HepG2 (cell line): ENCODE results near the gene RMI1. TPM values are rescaled to one million over a fixed set of nuclear protein-coding genes. Genes with fewer than 3 reads are reported as not detected.

Experiments
- GATA4 ChIP-seq: sonication (generic); IDR thresholded peaks from 2 replicates; pipeline ENCODE4 v1.6.1; 2016; ENCODE audit warnings: antibody characterized with exemption, low read depth, borderline replicate concordance
- HNF4A ChIP-seq: sonication (generic); formaldehyde crosslinking; IDR thresholded peaks from 2 replicates; pipeline ENCODE4 v1.4.0; 2020; ENCODE audit warnings: missing genetic modification reagents
- MLLT10 ChIP-seq: sonication (generic); formaldehyde crosslinking; IDR thresholded peaks from 2 replicates; pipeline ENCODE4 v1.4.0; 2020; ENCODE audit warnings: missing genetic modification reagents
- PAX8 ChIP-seq: sonication (generic); formaldehyde crosslinking; IDR thresholded peaks from 2 replicates; pipeline ENCODE4 v1.8.0; 2022; ENCODE audit warnings: mild to moderate bottlenecking, missing genetic modification reagents, borderline replicate concordance
- ZBED4 ChIP-seq: sonication (generic); formaldehyde crosslinking; IDR thresholded peaks from 2 replicates; pipeline ENCODE4 v1.4.0; 2020; ENCODE audit warnings: missing genetic modification reagents, borderline replicate concordance
- ZNF740 ChIP-seq: sonication (generic); formaldehyde crosslinking; IDR thresholded peaks from 2 replicates; pipeline ENCODE4 v1.4.0; 2020; ENCODE audit warnings: missing genetic modification reagents
- microRNA-seq: library from miRNA; unstranded; fragments of <30 nt; microRNA quantifications from one replicate; pipeline ENCODE4, GENCODE V29; 2020
- polyA plus RNA-seq, 8 experiments: library from polyadenylated mRNA; depleted of rRNA in 3 of 8; stranded (reverse) in 7 of 8; unstranded in 1 of 8; fragments of >200 nt; fragmentation: Illumina TruSeq in 4 of 8; extraction: Trizol in 4 of 8; gene quantifications; 2 replicates each; pipeline versions ENCODE4 v1.2.1 to v1.2.3, GENCODE V29; 2011 to 2016; ENCODE audit warnings: low read depth in 4 of 8, missing spikeins in 1 of 8, mixed read lengths in 1 of 8; ENCODE audit not compliant: insufficient read depth in 1 of 8
- small RNA-seq, 3 experiments: library from RNA; depleted of rRNA; stranded (forward); fragments of <200 nt; gene quantifications; one replicate each; pipeline ENCODE3, GENCODE V24; 2012; ENCODE audit warnings: low read depth in 2 of 3, low replicate concordance in 1 of 3; ENCODE audit not compliant: insufficient read length in 3 of 3, insufficient read depth in 2 of 3
- total RNA-seq, 5 experiments: library from RNA; depleted of rRNA; stranded (reverse); fragments of >200 nt; fragmentation: Illumina TruSeq; extraction: Trizol; gene quantifications; 2 replicates each; pipeline ENCODE4 v1.2.3, GENCODE V29; 2016; ENCODE audit warnings: low read depth in 1 of 5

Gene RMI1
- total and polyA plus RNA-seq, 2 of the 13 experiments (the other 11 are each of a cell fraction or from before 2014, with no cell fraction given) = 0.54 to 3.7 TPM

- 0 out of 2 replicates have a peak, but pooled peaks have one; percentile 60 for TF ChIP-seq ZNF740 (CRISPR knock-in tag)
- TF ChIP-seq MLLT10 (CRISPR knock-in tag) = no peak
- no peak for TF ChIP-seq GATA4
- no peak for TF ChIP-seq PAX8 (CRISPR knock-in tag)
- TF ChIP-seq ZBED4 (CRISPR knock-in tag) = no peak
- TF ChIP-seq HNF4A (CRISPR knock-in tag) = peak; percentile 23; the same call in 1 of the 2 replicates
Measured at GRCh38 chr9:84045481-84046097, 65.0 kb downstream of the RMI1 start (continued).

Small RNA genes lying within 50 kb of the gene (microRNA-seq; reads per million reads assigned to microRNA genes)
- 153 reads per million, percentile 76 among the genes with 10 or more reads in this experiment for gene MIR7-1

Small RNA genes lying within 50 kb of the gene (small RNA-seq; reads per million reads assigned to genes)
- 0 reads per million in 3 experiments for gene RF00019

Other genes with a start within 250 kb of the RMI1 start
- gene GKAP1, start 163.0 kb upstream of the RMI1 start, total RNA-seq (2016; rRNA removed; fragmentation: Illumina TruSeq; extraction: Trizol) = 5.8 and 6.1 TPM in 2 replicates
- 3.8 and 5.6 TPM in 2 replicates for gene GKAP1, start 163.0 kb upstream of the RMI1 start, polyA plus RNA-seq (2011; rRNA removed)
- 4.1 and 4.4 TPM in 2 replicates for gene KIF27, start 59.4 kb upstream of the RMI1 start, total RNA-seq (2016; rRNA removed; fragmentation: Illumina TruSeq; extraction: Trizol)
- gene KIF27, start 59.4 kb upstream of the RMI1 start, polyA plus RNA-seq (2011; rRNA removed) = 0.82 and 0.95 TPM in 2 replicates
- gene HNRNPK, start 590 bp upstream of the RMI1 start, total RNA-seq (2016; rRNA removed; fragmentation: Illumina TruSeq; extraction: Trizol) = 712 and 973 TPM in 2 replicates
- gene HNRNPK, start 590 bp upstream of the RMI1 start, polyA plus RNA-seq (2011; rRNA removed) = 315 and 321 TPM in 2 replicates